Measurements from ENCODE around the gene ENAH.
A peak's percentile ranks its signal among the peaks of the same experiment; 100 is the strongest.

The ENAH gene

DNA sequence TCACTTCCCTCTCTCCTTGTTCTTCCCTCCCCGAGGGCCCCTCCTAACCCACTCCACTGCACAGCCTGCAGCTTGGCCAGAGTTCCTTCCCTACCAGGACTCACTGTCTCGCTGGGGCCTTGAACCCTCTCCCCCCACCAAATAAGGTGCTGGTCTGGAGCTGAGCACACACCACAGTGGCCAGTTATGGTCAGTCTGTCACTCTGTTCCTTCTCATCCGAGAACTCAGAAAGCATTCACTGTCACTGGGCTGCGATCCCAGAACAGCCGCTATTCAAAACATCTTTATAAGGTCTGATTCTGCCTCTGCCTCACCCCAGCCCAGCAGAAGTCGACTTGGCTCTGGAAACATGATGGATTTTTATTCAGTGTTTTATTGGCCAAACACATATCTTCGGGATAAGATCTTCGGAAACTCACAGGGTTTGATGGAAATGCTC lies 205.3 kb downstream of the ENAH start:
- DNase-seq (ENCODE audit: low read depth, low spot score) = no peak
- no peak overlapping the region for H3K27ac ChIP-seq

GRCh38 chr1:225446981-225447615 lies 205.8 kb downstream of the ENAH start:
- peak overlapping the region; percentile 91 for H3K27ac ChIP-seq

DNA sequence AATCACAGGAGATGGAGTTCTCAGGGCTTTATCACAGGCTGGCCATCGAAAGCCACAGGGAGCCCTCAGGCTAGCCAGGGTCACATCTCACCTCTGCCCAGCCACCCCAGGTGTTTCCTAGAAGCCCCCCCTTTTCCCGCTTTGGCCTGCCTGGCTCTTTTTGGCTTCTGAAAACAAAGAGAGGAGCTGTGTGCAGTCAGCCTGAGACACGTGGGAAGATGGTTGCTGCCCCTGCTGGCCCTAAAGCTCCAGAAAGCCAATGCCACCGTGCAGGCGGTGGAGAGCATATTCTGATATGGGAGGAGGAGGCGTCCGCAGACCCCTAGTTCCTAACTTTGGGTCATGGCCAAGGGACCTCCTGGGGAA lies 206.3 kb downstream of the ENAH start:
- DNase-seq (ENCODE audit: low read depth, low spot score) = no peak
- peak overlapping the region; percentile 91 for H3K27ac ChIP-seq

More at GRCh38 chr1:225446981-225447615, 205.8 kb downstream of the ENAH start:
- no peak for DNase-seq (ENCODE audit: low read depth, low spot score)

- H3K27ac ChIP-seq = peak overlapping the region; percentile 91
- no peak for DNase-seq (ENCODE audit: low read depth, low spot score)
Observed at GRCh38 chr1:225445639-225446594, 207.0 kb downstream of the ENAH start.

DNA sequence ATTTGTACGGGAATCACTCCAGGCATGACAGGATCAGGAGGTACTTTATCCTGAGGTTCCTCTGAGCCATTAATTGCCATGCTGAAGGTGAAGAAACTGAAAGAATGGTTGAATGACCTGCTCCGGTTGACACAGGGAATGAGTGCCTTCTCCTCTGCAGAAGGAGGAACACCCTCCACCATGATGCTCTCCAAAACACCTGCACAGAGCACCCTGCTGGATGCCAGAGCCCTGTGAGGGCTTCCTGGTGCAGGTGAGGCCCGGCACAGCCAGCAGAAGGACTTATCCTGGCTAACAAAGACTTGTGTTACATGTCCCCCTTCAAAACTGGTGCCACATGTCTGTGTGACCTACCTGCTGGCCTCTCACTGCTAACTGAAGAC lies 210.8 kb downstream of the ENAH start:
- no peak overlapping the region for H3K27ac ChIP-seq
- DNase-seq (ENCODE audit: low read depth, low spot score) = no peak

GRCh38 chr1:225441314-225442122 lies 211.4 kb downstream of the ENAH start:
- H3K27ac ChIP-seq = no peak overlapping the region

DNA sequence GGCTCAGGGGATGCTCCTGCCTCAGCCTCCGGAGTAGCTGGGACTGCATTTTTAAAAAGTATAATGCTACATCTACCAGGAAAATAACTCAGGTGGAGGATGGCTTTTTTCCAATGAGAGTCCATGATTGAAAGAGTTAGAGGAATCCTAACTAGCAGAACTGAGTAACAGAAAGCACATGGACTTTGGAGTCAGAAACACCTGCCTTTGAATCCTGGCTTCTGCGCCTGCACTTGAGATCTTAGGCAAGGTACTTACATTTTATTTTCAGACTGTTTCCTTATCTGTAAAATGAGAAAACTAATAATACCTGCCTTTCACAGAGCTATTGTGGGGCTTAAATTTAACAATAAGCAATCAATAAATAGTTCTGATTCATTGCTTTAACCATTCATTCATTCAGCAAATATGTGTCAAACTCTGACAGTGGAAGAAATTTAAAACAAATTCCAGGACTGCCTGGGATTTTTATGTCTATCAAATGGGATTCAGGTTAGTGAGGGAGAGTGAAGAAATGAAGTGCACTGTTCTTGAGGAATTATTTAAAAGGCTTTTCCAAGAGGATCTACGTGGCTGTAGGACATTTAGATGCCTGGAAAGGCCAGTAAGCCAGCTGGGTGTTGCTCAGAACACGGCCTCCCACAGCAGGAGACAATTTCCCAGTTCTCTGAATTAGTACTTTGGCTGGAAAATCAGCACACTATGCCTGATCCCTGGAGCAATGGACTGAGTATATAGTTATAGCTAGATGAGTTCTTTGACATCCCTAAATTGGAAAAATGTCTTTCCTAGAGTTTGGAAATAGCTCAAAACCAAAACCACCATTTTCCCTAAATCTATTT lies 212.3 kb downstream of the ENAH start:
- no peak for DNase-seq (ENCODE audit: low read depth, low spot score)
- H3K27ac ChIP-seq = no peak overlapping the region

More at GRCh38 chr1:225441314-225442122, 211.4 kb downstream of the ENAH start:
- no peak for DNase-seq (ENCODE audit: low read depth, low spot score)

GRCh38 chr1:225437710-225438437 lies 215.0 kb downstream of the ENAH start:
- no peak overlapping the region for H3K27ac ChIP-seq
- DNase-seq (ENCODE audit: low read depth, low spot score) = no peak
